HEK293 (cell line): ENCODE results near the gene CD82.

Experiments
- CTCF ChIP-seq: fragments of 450-650 bp; formaldehyde crosslinking; IDR thresholded peaks from 2 replicates; pipeline ENCODE4 v1.5.1; 2016; ENCODE audit warnings: missing biosample characterization, missing genetic modification characterization
- ZBTB7A ChIP-seq: fragments of 450-650 bp; formaldehyde crosslinking; IDR thresholded peaks from 2 replicates; pipeline ENCODE4 v1.5.1; 2016; ENCODE audit warnings: low read depth, missing biosample characterization, missing genetic modification characterization
- ZNF169 ChIP-seq: fragments of 450-650 bp; formaldehyde crosslinking; IDR thresholded peaks from 2 replicates; pipeline ENCODE4 v1.5.1; 2016; ENCODE audit warnings: missing biosample characterization, missing genetic modification characterization
- TF ChIP-seq, protein P1 (sequence below): fragments of 450-650 bp; formaldehyde crosslinking; IDR thresholded peaks from 2 replicates; pipeline ENCODE4 v1.5.1; 2016; ENCODE audit warnings: missing biosample characterization, missing genetic modification characterization
- TF ChIP-seq, protein P2 (sequence below): fragments of 450-650 bp; formaldehyde crosslinking; IDR thresholded peaks from 2 replicates; pipeline ENCODE4 v1.5.1; 2016; ENCODE audit warnings: missing biosample characterization, missing genetic modification characterization

DNA sequence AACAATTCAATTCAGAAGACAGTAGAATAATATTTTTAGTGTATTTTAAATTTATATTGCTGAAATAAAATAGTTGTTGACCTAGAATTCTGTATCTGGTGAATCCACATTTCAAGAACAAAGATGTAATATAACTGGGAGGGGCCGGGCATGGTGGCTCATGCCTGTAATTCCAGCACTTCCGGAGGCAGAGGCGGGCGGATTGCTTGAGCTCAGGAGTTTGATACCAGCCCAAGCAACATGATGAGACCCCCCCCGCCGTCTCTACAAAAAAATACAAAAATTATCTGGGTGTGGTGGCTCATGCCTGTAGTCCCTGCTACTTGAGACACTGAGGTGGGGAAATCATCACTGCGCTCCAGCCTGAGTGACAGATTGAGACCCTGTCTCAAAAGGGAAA lies 72.6 kb downstream of the CD82 start:
- TF ChIP-seq, protein P1, sequence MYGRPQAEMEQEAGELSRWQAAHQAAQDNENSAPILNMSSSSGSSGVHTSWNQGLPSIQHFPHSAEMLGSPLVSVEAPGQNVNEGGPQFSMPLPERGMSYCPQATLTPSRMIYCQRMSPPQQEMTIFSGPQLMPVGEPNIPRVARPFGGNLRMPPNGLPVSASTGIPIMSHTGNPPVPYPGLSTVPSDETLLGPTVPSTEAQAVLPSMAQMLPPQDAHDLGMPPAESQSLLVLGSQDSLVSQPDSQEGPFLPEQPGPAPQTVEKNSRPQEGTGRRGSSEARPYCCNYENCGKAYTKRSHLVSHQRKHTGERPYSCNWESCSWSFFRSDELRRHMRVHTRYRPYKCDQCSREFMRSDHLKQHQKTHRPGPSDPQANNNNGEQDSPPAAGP (tag by site-specific recombination), result no peak
- TF ChIP-seq ZBTB7A (tag by site-specific recombination) (no peak), ZNF169 (tag by site-specific recombination) (no peak), CTCF (tag by site-specific recombination) (no peak)
- TF ChIP-seq, protein P2, sequence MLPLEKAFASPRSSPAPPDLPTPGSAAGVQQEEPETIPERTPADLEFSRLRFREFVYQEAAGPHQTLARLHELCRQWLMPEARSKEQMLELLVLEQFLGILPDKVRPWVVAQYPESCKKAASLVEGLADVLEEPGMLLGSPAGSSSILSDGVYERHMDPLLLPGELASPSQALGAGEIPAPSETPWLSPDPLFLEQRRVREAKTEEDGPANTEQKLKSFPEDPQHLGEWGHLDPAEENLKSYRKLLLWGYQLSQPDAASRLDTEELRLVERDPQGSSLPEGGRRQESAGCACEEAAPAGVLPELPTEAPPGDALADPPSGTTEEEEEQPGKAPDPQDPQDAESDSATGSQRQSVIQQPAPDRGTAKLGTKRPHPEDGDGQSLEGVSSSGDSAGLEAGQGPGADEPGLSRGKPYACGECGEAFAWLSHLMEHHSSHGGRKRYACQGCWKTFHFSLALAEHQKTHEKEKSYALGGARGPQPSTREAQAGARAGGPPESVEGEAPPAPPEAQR, result no peak
